Sigmoid colon (tissue), 7 donors: ENCODE data around the gene PGRMC2. TPM values are rescaled to one million over a fixed set of nuclear protein-coding genes. Genes with fewer than 3 reads are reported as not detected.

ENCODE experiments used
- DNase-seq: peaks from one replicate; pipeline ENCODE4 v3.0.0-alpha.2; 2019
- H3K27ac ChIP-seq, 4 donors: fragments of 200-600 bp; sonication (generic); one replicate each; pipeline ENCODE4 v1.5.1; 2016 to 2019; ENCODE audit warnings: mild to moderate bottlenecking in 1 of 4
- H3K27me3 ChIP-seq, 3 donors: fragments of 200-600 bp; sonication (generic); one replicate each; pipeline ENCODE4 v1.5.1; 2019; ENCODE audit warnings: mild to moderate bottlenecking in 1 of 3
- H3K36me3 ChIP-seq, 4 donors: fragments of 200-600 bp; sonication (generic); one replicate each; pipeline ENCODE4 v1.5.1; 2016 to 2019
- H3K4me1 ChIP-seq, 4 donors: fragments of 200-600 bp; sonication (generic); one replicate each; pipeline ENCODE4 v1.5.1; 2017 to 2019
- H3K4me3 ChIP-seq, 4 donors: fragments of 200-600 bp; sonication (generic); one replicate each; pipeline ENCODE4 v1.5.1; 2017 to 2019; ENCODE audit warnings: mild to moderate bottlenecking in 2 of 4, moderate library complexity in 1 of 4
- H3K9me3 ChIP-seq, 4 donors: fragments of 200-600 bp in 3 of 4; sonication (generic) in 3 of 4; one replicate each; pipeline versions ENCODE4 v1.5.1 to v1.6.1; 2013 to 2019
- CTCF ChIP-seq, 4 experiments: fragments of 450-650 bp in 3 of 4; fragments of 200-600 bp in 1 of 4; IDR thresholded peaks; one replicate each; pipeline ENCODE4 v1.5.1; 2016 to 2019; ENCODE audit warnings: antibody characterized with exemption in 4 of 4, mild to moderate bottlenecking in 3 of 4, moderate library complexity in 2 of 4
- EP300 ChIP-seq, 4 donors: sonication (generic); formaldehyde crosslinking; IDR thresholded peaks; one replicate each; pipeline ENCODE4 v1.6.1; 2017; ENCODE audit warnings: antibody characterized with exemption in 4 of 4
- POLR2A ChIP-seq, 2 donors: fragments of 450-650 bp; IDR thresholded peaks; one replicate each; pipeline ENCODE4 v1.6.1; 2016; ENCODE audit warnings: antibody characterized with exemption in 2 of 2, mild to moderate bottlenecking in 2 of 2, moderate library complexity in 2 of 2
- POLR2AphosphoS5 ChIP-seq, 4 donors: sonication (generic); formaldehyde crosslinking; IDR thresholded peaks; one replicate each; pipeline ENCODE4 v1.6.1; 2017; ENCODE audit warnings: antibody characterized with exemption in 4 of 4
- WGBS, 2 donors: extraction: QIAGEN DNeasy Blood & Tissue Kit; methylation state at CpG; one replicate each; pipeline ENCODE4 v1.1.7; 2013; 5-methylcytosine and 5-hydroxymethylcytosine counted together
- intact Hi-C: fragments of 100-400 bp; cut with DNase I; formaldehyde crosslinking; loops from one replicate; pipeline ENCODE4 v1.15.1; 2023
- polyA plus RNA-seq, 3 donors: library from polyadenylated mRNA; stranded (reverse); fragments of 200-250 nt; gene quantifications; one replicate each; pipeline ENCODE4 v1.2.3, GENCODE V29; 2013
- total RNA-seq, 4 donors: library from RNA; depleted of rRNA; stranded (reverse); fragments of >200 nt; gene quantifications; one replicate each; pipeline ENCODE4 v1.1.0, GENCODE V29; 2016
- donor health status: healthy with polysubstance abuse.
- donor health status: Bipolar disorder and iron deficiency.
- donor health status: healthy.

PGRMC2 gene
- total and polyA plus RNA-seq, 7 donors = 22.4 to 61.7 (median 38.8) TPM

- Histone ChIP-seq H3K4me1 (peaks cover 0 to 7% (median 3%) of the 10 kb centered on the region in 4 donors), H3K27ac (no peak overlapping the region), H3K4me3 (no peak overlapping the region), H3K27me3 (no peaks in the 10 kb centered on the region), H3K9me3 (no peaks in the 10 kb centered on the region), H3K36me3 (no peaks in the 10 kb centered on the region)
- TF ChIP-seq EP300 (IDR thresholded peaks at IDR 0.05) = no peak
- no peak for TF ChIP-seq POLR2AphosphoS5 (IDR thresholded peaks at IDR 0.05)
- TF ChIP-seq CTCF (IDR thresholded peaks at IDR 0.05) = no peak
- no peak for TF ChIP-seq POLR2A (IDR thresholded peaks at IDR 0.05)
- intact Hi-C loops = no loop called here
- 86 to 89% methylated on average over 4 of the region's 4 CpGs for WGBS, 2 donors
- DNase-seq = no peak
Observed at GRCh38 chr4:128303986-128304385, 16.4 kb upstream of the PGRMC2 start.

GRCh38 chr4:128303405-128303785 is 15.8 kb upstream of the PGRMC2 start:
- H3K4me1 ChIP-seq = peaks cover 0 to 7% (median 3%) of the 10 kb centered on the region in 4 donors
- intact Hi-C loops = no loop called here
- WGBS, 2 donors = 97 to 100% methylated on average over 2 of the region's 2 CpGs
- H3K9me3 ChIP-seq = no peaks in the 10 kb centered on the region
- H3K27me3 ChIP-seq = no peaks in the 10 kb centered on the region
- no peaks in the 10 kb centered on the region for H3K36me3 ChIP-seq
- DNase-seq = no peak
- TF ChIP-seq POLR2A (IDR thresholded peaks at IDR 0.05) = no peak
- no peak for TF ChIP-seq POLR2AphosphoS5 (IDR thresholded peaks at IDR 0.05)
- no peak for TF ChIP-seq EP300 (IDR thresholded peaks at IDR 0.05)
- TF ChIP-seq CTCF (IDR thresholded peaks at IDR 0.05) = no peak
- H3K4me3 ChIP-seq = no peak overlapping the region
- no peak overlapping the region for H3K27ac ChIP-seq

GRCh38 chr4:128301979-128302378 is 14.4 kb upstream of the PGRMC2 start:
- intact Hi-C loops = no loop called here
- no peak for DNase-seq
- Histone ChIP-seq H3K36me3 (no peaks in the 10 kb centered on the region), H3K4me1 (peaks cover 0 to 7% (median 3%) of the 10 kb centered on the region in 4 donors), H3K27me3 (no peaks in the 10 kb centered on the region), H3K27ac (no peak overlapping the region), H3K4me3 (no peak overlapping the region), H3K9me3 (no peaks in the 10 kb centered on the region)
- no peak for TF ChIP-seq EP300 (IDR thresholded peaks at IDR 0.05)
- no peak for TF ChIP-seq POLR2A (IDR thresholded peaks at IDR 0.05)
- TF ChIP-seq CTCF (IDR thresholded peaks at IDR 0.05) = no peak
- no peak for TF ChIP-seq POLR2AphosphoS5 (IDR thresholded peaks at IDR 0.05)
- 91 to 95% methylated on average over 2 of the region's 2 CpGs for WGBS, 2 donors

GRCh38 chr4:128299848-128300247 is 12.2 kb upstream of the PGRMC2 start:
- Histone ChIP-seq H3K36me3 (no peaks in the 10 kb centered on the region), H3K4me3 (no peak overlapping the region), H3K4me1 (peaks cover 0 to 7% (median 3%) of the 10 kb centered on the region in 4 donors), H3K27me3 (no peaks in the 10 kb centered on the region), H3K27ac (peak overlapping the region in 1 of 4 donors; percentile 55), H3K9me3 (no peaks in the 10 kb centered on the region)
- 86 to 93% methylated on average over 1 of the region's 1 CpG for WGBS, 2 donors
- no peak for DNase-seq
- intact Hi-C loops = no loop called here
- no peak for TF ChIP-seq POLR2A (IDR thresholded peaks at IDR 0.05)
- no peak for TF ChIP-seq EP300 (IDR thresholded peaks at IDR 0.05)
- no peak for TF ChIP-seq CTCF (IDR thresholded peaks at IDR 0.05)
- no peak for TF ChIP-seq POLR2AphosphoS5 (IDR thresholded peaks at IDR 0.05)

- DNase-seq = no peak
- intact Hi-C loops = no loop called here
- Histone ChIP-seq H3K4me3 (no peak overlapping the region), H3K27me3 (no peaks in the 10 kb centered on the region), H3K4me1 (peaks cover 0 to 7% (median 3%) of the 10 kb centered on the region in 4 donors), H3K9me3 (no peaks in the 10 kb centered on the region), H3K27ac (no peak overlapping the region), H3K36me3 (no peaks in the 10 kb centered on the region)
- TF ChIP-seq POLR2A (IDR thresholded peaks at IDR 0.05) (no peak), POLR2AphosphoS5 (IDR thresholded peaks at IDR 0.05) (no peak), CTCF (IDR thresholded peaks at IDR 0.05) (no peak), EP300 (IDR thresholded peaks at IDR 0.05) (no peak)
- 59 to 83% methylated on average over 2 of the region's 2 CpGs for WGBS, 2 donors
Observed at GRCh38 chr4:128298852-128299251, 11.2 kb upstream of the PGRMC2 start.
